ENCODE results near the gene CAD.
"Not testable (repeated sequence)": the region's sequence is repeated elsewhere in the genome, so short reads cannot be mapped to it uniquely, and the experiment has no call there.

CAD gene

DNA sequence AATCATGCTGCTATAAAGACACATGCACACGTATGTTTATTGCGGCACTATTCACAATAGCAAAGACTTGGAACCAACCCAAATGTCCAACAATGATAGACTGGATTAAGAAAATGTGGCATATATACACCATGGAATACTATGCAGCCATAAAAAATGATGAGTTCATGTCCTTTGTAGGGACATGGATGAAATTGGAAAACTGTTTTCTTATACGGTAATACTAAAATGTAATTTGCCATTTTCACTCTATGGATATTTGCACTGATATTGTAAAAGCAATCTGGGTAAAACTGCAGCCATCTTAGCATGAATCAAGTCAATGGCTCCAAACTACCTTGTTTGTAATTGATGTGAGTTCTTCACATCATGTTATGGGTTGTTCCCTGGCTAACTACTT is 21.4 kb upstream of the CAD start:
- intact Hi-C loops (cut with DNase I): loop anchor here (10.0 kb wide), 1 partner anchor 231 kb away; no protein-coding TSS in a partner anchor

DNA sequence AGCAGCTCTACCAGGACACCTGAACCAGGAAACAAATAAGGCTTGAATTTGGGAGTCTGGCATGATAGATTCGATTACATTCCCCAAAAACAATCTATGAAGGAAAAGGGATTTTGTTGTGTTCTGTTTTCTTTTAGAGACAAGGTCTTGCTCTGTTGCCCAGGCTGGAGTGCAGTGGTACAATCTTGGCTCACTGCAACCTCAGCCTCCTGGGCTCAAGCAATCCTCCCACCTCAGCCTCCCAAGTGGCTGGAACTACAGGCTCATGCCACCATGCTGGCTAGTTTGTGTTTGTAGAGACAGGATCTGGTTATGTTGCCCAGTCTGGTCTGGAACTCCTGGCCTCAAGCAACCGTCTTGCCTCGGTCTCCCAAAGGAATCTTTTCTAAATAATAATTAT is 19.1 kb upstream of the CAD start:
- intact Hi-C loops (cut with DNase I): loop anchor here (10.0 kb wide), 1 partner anchor 233 kb away; no protein-coding TSS in a partner anchor
- not testable (repeated sequence) for DNase-seq

More for the DNA sequence above, 21.4 kb upstream of the CAD start:
- not testable (repeated sequence) for DNase-seq

DNA sequence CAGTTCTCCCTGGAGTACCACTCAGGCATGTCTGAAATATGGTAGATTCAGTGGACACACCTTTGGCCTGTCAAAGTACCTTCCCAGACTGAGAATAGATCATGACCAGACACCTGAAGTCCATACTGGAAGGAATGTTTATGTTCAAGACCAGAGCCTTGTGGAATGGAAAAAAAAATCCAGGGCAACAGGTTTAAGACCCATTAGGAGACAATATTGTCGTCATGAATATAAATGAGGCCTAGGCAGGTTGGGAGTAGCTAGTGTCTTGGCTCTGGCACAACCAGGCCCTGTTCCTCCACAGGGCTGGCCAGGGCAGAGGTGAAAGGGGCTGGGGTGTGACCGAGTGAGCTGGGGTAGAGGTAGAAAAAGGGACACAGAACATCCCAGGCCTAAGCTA is 18.5 kb upstream of the CAD start:
- intact Hi-C loops (cut with DNase I): loop anchor here (10.0 kb wide), 1 partner anchor 234 kb away; no protein-coding TSS in a partner anchor
- no peak for DNase-seq

DNA sequence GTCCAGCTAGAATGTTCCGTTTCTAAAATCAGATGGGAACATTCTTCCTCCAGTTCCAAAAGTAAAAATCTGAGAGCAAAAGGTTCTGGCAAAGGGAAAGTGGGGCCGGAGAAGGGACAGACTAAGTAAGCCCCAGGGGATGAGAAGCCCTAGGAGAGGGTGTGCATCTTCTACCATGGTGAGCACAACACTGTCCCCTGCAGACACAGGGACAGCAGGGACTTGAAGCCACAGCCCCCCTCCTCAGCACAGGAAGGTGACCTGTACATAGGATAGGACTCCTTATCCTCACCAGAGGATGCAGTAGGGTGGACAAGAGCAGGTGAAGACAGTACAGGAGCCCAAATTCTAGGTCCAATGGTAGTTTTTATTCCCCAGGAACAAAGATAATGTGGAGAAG is 17.9 kb upstream of the CAD start:
- intact Hi-C loops (cut with DNase I): loop anchor here (10.0 kb wide), 1 partner anchor 234 kb away; no protein-coding TSS in a partner anchor
- no peak for DNase-seq

DNA sequence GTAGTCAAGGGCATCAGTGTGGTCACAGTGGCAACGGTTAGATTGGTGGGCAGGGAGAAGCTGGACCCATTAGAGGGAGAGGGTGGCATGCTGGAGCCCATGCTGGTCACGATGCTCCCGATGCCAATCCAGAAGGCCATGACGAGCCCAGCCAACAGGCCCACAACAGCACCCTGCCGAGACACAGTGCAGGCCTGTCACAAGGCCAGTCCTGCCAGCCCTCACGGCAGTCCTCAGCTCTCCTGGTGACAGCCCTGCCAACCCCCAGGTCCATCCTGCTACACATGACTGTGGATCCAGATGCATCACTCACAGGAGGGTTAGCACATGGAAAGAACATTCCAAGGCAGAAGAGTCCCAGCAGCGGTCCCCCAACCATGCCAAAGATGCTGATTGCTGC is 15.5 kb upstream of the CAD start:
- intact Hi-C loops (cut with DNase I): no loop called here
- DNase-seq: no peak

DNA sequence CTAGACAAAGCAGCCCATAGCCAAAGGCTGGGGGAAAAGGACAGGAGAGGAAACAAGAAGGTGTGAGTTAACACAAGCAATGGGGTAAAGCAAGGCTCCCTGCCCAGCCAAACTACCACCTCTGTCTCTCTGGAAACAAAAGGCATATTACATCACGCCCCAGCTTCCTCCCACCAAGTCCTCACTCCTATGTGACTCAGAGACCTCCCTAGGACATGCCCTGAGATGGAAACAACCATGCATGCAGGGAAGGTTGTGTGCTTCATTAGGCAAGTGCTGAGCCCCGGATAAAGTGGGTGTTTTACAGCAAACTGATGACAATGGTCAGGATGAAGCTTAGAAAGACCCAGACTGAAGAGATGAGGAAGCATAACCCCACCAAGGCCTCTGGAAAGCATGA is 14.3 kb upstream of the CAD start:
- no peak for DNase-seq
- intact Hi-C loops (cut with DNase I): no loop called here

DNA sequence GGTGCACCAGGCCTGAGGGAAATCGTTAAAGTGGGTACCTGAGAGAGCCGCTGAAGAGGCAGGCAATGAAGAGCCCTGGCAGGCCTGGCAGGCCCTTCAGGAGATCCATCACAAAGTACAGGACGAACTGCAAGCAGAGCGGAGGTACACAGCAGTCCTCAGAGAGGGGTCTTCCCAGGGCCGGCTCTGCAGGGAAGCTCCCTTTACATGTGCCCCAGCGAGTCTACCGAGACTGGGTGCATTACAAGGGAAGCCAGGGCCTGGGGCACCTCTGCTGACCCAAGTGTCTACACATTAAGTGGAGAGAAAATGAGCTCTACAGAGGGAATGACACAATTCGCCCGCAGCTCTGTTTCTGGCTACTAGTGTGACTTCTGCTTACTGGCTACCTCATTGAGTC is 13.4 kb upstream of the CAD start:
- intact Hi-C loops (cut with DNase I): no loop called here
- DNase-seq: no peak

DNA sequence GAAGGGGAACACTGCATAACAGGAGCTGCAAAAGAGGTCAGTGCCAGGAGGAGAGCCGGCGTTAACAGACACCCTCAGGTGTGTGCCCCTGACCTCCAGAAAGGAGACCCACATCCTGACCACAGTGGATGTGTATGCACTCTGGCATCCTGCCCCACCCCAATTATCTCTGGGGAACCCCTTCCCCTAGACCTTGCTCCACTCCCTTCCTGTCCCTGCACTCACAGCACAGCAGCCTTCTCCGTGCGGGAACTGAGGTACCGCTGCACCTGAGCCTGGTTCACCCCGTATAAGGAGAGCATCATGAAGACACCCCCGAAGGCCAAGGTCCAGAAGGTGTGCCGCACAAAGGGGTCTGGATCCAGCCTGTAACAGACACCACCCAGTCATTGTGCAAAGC is 12.6 kb upstream of the CAD start:
- intact Hi-C loops (cut with DNase I): no loop called here
- no peak for DNase-seq

DNA sequence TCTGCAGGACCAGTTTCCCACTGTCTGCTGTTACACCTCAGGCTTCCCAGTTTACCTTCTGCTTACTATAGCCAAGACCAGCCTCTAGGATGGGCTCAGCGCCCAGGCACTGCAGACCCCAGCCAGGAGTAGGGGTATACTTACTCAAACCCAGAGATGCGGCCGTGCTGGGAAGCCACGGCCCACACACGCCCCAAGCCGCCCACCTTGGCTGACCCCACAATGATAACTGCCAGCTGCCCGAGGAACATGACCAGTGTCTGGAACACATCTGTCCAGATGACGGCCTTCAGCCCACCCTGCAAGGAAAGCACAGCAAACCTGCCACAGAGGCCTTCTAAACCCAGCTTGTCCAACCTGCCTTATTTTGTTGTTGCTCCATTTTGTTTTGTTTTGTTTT is 12.0 kb upstream of the CAD start:
- intact Hi-C loops (cut with DNase I): no loop called here
- no peak for DNase-seq

DNA sequence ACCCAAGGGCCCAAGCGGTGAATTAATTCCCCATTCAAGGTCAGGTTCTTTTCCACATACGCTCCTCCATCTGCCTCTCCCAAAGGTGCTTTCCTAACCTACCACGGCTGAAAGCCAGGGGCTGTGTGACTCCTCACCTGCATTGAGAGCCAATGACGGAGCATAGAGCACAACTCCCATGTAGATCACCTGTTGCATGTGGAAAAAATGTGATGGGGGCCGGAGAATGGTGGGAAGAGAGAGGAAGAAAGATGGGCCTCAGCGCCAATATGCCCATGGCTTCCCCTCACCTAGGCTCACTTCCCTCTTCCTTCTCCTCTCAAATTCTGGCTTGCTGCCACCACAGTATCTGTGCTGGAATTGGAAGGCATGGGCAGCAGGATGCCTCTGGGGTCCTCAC is 10.8 kb upstream of the CAD start:
- no peak for DNase-seq
- intact Hi-C loops (cut with DNase I): no loop called here

DNA sequence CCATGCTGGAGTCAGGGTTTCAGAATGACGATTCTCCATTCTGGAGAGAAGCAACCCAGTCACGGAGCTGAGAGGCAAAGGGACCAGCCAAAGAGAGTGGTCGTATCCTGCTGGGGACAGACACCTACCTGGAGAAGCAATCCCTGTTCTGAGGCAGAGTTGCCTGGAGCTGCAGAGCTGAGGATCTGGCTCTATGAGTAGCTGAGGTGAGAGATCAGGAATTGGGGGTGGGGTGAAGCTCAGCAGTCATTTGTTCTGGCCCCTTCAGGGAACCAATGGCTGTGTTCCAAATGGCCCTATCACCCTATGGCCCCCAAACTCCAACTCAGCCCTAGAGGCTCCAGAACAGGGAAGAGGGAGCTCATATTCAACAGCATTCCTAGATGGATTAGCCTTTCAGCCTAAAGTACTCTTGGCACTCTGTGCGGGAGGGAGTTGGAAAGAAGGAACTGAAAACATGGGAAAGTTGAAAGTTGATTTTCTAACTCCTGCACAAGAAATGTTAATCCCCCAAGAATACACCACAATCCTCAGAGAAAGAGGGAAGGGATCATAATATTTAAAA is 8.6 kb upstream of the CAD start:
- DNase-seq: no peak
- intact Hi-C loops (cut with DNase I): no loop called here

DNA sequence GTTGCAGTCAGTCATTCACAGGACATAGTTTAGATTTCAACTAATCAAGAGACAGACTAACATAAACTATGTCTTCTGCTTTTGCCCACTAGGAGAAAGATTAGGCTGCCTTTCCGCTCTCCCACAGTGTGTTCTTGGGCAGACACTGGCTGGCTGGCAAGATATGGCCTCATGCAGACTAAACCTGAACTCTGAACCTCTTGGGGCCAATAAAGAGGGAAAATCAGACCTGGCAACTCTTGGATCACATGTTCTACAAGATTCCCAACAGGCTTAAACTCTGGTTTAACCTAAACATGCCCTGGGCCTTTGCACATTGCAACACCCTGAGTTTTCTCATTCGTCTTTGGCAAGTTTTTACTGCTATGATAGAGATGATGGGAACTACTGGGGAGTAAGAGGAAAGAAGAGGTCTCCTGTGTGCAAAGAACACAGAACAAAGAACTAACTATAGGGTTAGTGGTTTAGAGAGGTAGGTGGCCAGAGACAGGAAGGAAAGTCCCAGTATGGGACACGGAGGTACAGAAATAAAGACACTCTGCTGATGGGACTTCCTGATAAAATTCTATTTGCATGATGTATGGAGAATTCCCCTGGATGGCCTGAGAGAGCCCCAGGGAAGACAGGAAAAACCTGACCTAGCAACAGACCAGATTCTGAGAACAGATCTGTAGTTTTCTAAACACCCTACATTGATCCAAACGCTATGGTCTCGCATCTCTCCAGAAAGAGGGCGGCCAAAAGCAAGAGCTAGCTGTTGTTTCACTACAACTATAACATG is 7.4 kb upstream of the CAD start:
- no peak for DNase-seq
- intact Hi-C loops (cut with DNase I): loop anchor here (5.0 kb wide), 2 partner anchors 78 to 162 kb away; partner anchors contain the start of genes EIF2B4, PREB and SNX17

DNA sequence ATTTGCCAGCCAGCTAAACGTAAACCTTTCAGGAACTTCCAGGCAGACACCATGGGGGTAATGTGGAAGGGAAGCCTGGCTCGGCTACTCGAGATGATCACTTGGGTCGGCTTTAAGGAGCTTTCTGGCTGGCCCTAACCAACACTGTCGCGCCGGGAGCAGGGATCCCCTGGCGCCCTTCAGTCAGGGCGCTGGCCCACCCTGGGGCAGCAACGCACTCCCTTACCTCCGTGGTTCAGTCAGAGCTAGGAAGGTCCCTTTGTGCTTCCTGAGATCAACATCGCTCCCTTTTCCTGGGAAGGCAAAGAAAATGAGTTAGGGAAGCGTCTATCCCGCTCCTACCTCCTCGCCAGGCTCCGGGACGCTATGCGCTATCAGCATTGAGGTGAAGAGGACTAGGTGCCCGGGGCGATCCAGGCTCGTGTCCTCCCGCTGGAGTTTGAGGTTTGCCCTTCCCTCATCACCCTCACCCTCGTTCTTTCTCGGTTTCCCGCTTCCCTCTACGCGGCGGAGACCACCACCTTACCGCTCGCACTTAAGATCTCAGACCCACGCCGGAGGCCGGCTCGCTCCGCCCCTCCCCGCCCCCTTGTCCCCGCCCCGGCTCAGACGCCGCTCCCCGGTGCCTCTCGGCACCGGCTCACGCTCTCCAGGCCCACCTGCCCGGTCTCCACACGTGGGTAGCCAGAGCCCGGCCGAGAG is 5.8 kb upstream of the CAD start:
- intact Hi-C loops (cut with DNase I): loop anchor here (5.0 kb wide), 2 partner anchors 79 to 161 kb away; partner anchors contain the start of genes EIF2B4, PREB and SNX17
- no peak for DNase-seq

DNA sequence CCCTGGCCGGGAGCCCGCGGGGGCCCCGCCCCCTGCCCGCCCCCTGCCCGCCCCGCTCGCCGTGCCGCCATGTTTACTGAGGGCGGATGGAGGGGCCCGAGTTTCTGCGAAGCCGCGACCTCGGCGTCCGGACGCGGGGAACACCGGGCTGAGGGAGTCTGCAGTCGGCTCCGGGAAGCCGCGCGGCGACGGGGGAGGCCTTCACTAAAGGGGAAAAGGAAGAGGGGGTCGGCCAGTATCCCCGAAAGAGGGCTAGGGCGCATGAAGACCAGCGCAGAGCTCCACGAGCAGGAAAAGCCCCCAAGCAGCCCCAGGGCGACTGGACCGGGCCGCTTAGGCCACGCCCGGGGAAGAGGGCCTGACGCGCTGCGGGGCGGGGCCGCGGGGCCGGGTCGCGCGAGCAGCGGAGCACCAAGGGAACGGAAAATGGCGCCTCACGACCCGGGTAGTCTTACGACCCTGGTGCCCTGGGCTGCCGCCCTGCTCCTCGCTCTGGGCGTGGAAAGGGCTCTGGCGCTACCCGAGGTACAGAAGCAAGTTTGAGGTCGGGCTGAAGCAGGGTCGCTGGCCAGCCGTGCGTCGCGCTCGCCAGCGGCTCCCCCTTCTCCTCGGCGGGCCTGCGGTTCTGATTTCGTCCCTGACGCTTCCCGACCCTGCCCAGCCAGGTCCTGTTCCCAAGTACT is 5.1 kb upstream of the CAD start, which contains the start of the genes ATRAID and SLC5A6:
ATRAID (plus strand) TSS at position 99 of the 683 bp plus-strand sequence; CDS start at position 427, 328 bp downstream.
SLC5A6 (minus strand) TSS at position 326 of the 683 bp plus-strand sequence. CDS start 4,618 bp downstream, outside the sequence.
- DNase-seq: peak; percentile 76 to 98 (median 88)
- intact Hi-C loops (cut with DNase I): loop anchor here (5.0 kb wide), 2 partner anchors 80 to 160 kb away; partner anchors contain the start of genes EIF2B4, PREB and SNX17

DNA sequence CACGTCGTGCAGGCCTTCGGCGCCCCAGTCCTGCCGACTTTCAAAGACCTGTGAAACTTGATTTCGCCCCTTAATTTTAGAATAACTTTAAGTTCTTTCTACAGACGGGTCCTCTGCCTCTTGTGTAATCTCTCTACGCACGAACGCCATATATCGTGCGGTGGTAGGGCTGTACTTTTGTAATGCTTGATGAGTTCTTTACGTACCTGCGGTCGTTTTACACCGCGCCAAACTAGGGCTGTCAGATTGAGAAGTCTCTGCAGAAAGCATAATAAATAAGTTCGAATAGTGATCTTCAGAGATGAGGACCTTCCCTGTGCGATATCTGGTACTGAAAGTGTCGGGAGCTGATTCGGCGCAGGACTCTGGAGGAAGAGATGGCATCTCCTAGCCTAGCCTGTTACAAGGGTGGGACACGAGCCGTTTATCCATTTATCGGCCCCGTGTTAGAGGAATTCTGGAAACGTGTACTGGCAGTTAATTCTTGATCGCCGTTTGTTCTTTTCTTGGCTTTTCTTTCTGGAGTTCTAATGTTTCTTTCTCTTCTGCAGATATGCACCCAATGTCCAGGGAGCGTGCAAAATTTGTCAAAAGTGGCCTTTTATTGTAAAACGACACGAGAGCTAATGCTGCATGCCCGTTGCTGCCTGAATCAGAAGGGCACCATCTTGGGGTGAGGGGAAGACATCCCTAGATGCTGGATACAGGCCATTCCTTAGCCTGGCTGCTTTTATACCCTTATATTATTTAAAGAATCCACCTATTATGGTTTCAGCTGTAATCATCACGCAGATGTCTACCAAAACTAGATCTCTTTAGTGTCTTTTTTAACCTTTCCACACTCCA is 4.3 kb upstream of the CAD start:
- intact Hi-C loops (cut with DNase I): loop anchor here (5.0 kb wide), 2 partner anchors 81 to 159 kb away; partner anchors contain the start of genes EIF2B4, PREB and SNX17
- DNase-seq: no peak

DNA sequence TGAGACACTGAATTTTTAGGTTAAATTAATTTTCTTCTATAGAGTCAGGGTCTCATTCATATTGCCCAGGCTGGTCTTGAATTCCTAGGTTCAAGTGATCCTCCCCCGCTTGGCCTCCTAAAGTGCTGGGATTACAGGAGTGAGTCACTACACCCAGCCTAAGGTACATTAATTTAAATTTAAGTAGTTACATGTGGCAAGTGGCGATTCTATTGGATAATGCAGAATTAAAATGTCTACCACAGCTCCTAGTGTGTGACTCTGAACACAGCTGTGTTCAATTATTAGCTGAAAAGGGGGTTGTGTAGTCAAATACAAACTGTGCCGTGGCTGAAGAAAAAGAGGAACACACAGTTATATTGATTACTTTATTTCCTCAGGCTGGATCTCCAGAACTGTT is 2.2 kb upstream of the CAD start:
- intact Hi-C loops (cut with DNase I): loop anchor here (5.0 kb wide), 2 partner anchors 83 to 157 kb away; partner anchors contain the start of genes EIF2B4, PREB and SNX17
- no peak for DNase-seq

DNA sequence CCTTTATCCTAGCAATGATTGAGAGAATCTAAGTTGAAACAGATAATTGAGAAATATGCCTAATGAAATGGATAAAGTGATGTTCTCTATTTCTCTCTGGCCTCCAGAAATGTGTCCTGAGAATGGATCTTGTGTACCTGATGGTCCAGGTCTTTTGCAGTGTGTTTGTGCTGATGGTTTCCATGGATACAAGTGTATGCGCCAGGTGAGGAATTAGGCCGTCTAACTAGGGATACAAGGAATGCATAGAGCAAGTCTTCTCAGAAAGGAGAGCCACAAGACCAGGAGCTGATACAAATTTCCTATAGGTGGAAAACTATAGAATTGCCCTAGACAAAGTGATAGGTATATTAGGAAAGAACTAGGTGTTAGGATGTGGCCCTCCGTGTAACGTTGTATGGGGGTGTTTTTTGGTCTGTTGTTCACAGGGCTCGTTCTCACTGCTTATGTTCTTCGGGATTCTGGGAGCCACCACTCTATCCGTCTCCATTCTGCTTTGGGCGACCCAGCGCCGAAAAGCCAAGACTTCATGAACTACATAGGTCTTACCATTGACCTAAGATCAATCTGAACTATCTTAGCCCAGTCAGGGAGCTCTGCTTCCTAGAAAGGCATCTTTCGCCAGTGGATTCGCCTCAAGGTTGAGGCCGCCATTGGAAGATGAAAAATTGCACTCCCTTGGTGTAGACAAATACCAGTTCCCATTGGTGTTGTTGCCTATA is 592 bp upstream of the CAD start:
- intact Hi-C loops (cut with DNase I): no loop called here
- DNase-seq: peak in 1 of 10 donors; percentile 53

DNA sequence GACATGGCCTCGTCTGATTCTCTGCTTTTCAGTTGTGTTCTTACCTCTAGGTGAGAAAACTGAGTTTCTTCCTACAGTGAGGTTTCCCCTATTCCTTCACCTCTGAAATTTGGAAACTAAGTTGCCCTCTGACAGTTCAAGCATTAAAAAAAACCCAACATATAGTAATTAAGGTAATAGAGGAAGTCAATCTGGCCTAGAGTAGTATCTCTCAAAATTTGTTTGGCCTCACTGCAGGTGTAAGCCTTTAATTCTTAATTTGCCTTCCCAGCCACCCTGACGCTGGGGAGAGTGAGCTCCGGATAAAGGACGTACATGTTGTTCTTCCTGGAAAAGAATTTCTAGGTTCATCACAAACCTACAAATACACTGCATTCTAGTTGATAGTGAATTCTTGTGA is 1.4 kb downstream of the CAD start:
- no peak for DNase-seq

DNA sequence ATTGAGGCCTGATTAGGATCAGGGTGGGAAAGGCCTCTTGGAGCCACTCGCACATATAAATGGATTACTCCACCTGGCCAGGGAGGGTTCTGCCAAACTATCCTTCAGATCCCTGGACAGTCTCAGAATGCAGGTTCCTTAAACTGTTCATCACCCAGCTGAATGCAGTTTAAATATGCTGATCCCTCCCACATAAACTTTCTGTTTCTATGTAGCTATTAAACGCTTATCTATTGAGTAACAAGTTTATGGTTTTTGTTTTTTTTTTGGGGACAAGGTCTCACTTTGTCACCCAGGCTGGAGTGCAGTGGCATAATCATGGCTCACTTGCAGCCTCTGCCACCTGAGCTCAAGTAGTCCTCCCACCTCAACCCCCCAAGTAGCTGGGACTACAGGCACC is 1.9 kb downstream of the CAD start:
- intact Hi-C loops (cut with DNase I): no loop called here

More for the DNA sequence above, 1.4 kb downstream of the CAD start:
- intact Hi-C loops (cut with DNase I): no loop called here

More for the DNA sequence above, 1.9 kb downstream of the CAD start:
- no peak for DNase-seq

All from posterior cingulate gyrus (tissue), 11 donors.